Effector CD8-positive, alpha-beta T cell (primary cell): ENCODE data around the gene LDB2.
A peak's percentile ranks its signal among the peaks of the same experiment; 100 is the strongest.
"Not testable (repeated sequence)": the region's sequence is repeated elsewhere in the genome, so short reads cannot be mapped to it uniquely, and the experiment has no call there.

Experiments
- DNase-seq: peaks from one replicate; lab custom pipeline; 2025; lab: John Stamatoyannopoulos, UW
- total RNA-seq, 4 experiments: gene quantifications; one replicate each; lab custom pipeline; 2026; lab: John Stamatoyannopoulos, UW

Gene LDB2
- total RNA-seq: 0 to 0.37 (median 0.31) reads per million in 4 experiments

- DNase-seq: no peak
These were observed at the start of gene LDB2 for GRCh38 chr4:16897991-16898827. TSS of gene LDB2 (minus strand) at chr4:16898645.

DNA sequence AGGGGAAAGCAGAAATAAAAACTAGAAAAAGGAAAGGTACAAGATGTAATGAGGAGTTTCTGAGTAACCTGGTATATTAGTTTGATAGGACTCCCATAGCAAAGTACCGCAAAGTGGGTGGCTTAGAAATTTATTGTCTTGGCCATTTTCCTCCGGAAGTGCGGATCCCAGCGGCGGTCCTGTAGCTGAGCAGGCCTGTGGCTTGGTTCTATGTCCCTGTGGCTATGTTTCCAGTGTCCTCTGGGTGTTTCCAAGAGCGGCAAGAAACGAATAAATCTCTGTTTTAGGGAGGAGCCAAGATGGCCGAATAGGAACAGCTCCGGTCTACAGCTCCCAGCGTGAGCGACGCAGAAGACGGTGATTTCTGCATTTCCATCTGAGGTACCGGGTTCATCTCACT, 44.0 kb upstream of the LDB2 start:
- DNase-seq: no peak

DNA sequence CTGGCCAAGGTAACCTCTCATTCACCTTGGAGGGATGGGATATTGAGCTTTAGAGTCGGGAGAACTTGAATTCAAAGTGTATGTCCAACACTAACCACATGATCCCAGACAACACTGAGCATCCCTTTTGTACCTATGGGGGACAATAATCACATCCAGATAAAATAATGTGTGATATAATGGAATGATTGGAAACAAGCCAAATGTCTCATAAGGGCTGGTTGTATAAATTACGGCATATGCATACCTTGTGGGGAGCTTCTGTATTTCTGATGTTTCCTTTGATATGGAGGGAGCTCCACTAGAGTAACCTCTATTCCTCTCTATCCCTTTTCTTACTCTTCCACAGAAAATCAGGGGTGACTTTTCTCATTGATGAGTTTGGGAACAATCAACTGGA, 40.7 kb upstream of the LDB2 start:
- no peak for DNase-seq

DNA sequence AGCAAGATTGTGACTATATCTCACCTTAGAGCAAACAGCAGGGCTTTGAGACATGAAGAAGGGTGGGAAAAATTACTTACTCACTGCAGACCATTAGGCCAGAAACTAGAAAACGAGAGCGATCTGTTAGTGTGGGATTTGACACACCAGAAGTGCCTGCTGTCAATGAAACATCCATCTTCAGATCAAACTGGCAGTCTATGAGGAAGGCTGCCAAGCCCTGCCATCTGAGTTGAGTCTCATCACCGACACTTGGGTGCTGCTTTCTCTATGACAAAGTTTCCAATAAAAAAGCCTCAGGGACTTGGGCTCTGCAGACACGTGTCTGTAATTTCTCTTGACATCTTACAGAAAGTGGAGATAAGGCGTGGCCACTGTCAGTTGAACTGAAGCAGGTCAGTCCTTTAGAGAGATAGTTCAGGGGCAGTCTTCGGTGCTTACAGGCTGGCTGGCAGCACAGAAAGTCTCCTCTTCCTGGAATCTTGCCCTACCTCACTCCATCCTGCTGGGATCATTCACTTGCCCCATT, 40.1 kb upstream of the LDB2 start:
- DNase-seq: no peak

DNA sequence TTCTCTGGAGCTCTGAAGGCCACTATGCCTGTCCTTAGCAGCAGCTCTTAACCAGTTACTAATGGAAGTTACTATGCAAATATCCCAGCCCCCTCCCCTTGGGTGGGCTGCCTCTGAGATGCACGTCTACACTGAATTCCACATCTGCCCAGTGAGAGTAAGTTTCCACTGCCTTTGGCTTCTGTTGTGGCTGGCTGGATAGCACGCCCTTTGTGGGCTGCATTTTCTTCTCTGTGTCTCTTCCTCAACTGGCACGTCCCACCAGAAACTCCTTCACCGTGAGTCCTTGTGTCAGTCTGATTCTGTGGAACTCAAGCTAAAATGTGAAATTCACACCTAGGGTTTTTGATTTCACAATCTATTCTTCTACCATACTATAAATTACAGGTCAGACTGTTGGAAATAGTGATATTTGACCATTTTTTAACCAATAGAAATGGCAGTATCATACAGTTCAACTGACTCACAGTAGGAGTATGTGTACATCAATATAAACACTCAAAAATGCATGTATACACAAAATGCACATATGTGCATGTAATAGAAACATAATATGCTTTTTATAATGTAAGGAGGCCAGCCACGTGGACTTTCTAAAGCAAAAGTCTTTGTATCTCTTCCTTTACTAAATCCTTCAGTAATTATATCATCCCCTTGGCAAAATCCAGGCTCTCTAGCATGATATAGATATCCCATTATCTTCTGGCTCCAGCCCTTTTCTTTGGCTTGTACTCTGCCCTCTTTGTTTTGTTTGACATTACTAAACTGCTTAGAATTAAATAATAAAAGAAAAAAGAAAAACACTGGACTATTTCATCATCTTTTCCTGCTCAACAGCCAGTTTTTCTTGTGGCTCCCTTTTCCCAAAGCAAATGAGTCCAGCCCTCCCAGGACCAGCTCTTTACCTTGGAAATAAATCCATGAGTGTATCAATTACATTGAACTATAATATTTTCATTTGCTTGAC, 33.2 kb upstream of the LDB2 start:
- no peak for DNase-seq

DNA sequence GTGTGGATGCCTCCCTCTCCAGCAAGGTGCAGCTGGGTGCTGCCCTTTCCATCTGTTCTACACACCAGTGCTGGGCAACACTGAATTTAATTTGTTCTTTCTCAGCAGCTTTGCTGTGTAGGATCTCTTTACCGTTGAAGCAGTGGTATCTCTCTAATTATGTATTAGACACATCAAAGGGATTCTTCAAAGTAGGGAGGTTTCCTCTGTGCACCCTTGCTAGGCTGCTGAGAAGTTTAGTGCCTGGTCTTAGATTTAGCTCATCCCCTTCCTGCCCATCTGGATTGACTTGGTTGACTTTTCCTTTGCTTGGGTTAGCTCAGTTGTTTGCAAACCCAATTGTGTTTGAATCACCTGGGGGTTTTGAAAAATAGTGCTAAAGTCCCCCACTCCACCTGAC, 27.8 kb upstream of the LDB2 start:
- DNase-seq: no peak

DNA sequence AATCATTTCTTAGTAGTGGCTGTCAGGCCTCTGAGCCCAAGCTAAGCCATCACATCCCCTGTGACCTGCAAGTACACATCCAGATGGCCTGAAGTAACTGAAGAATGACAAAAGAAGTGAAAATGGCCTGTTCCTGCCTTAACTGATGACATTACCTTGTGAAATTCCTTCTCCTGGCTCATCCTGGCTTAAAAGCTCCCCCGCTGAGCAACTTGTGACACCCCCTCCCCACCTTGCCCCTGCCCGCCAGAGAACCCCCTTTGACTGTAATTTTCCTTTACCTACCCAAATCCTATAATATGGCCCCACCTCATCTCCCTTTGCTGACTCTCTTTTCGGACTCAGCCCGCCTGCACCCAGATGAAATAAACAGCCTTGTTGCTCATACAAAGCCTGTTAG, 20.3 kb upstream of the LDB2 start:
- not testable (repeated sequence) for DNase-seq

GRCh38 chr4:16916719-16917337, 18.4 kb upstream of the LDB2 start:
- peak; percentile 43 for DNase-seq

- DNase-seq: no peak
These were observed 17.6 kb upstream of the LDB2 start for GRCh38 chr4:16916031-16916430.

- no peak for DNase-seq
These were observed 15.8 kb upstream of the LDB2 start for GRCh38 chr4:16914208-16914607.

DNA sequence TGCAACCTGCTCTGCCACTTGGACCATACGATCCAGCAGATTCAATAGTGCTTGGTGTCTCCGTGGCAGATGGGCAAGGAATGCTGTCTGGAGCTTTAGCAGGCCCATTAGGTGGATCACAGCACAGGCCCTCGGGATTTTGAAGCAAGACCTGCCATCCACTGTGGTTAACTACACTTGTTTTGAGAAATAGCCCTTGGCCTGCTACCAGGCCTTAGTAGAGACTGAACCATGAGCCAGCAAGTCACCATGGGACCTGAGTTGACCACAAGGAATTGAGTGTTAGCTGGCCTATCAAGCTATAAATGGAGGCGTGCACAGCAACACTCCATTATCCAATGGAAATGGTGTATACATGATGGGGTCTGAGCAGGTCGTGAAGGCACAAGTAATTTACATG, 14.5 kb upstream of the LDB2 start:
- DNase-seq: no peak

DNA sequence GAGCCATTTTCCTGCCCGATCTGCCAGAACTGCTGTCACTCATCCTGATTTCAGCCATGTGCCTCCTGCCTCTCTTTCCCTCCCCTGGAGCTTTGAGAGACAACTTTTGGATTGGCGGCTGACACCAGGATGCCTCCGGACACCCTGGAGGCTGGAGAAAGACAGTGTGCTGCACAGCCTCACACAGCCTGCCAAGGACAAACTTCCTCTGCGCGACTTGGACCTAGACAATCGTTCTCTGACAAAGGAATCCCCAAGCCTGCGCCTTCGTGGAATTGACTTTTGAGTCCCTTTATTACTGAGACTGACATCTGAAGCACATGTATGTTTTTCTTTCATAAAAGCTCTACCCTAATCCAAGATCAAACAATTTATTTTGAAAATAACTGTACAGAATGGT, 10.8 kb upstream of the LDB2 start:
- DNase-seq: no peak

DNA sequence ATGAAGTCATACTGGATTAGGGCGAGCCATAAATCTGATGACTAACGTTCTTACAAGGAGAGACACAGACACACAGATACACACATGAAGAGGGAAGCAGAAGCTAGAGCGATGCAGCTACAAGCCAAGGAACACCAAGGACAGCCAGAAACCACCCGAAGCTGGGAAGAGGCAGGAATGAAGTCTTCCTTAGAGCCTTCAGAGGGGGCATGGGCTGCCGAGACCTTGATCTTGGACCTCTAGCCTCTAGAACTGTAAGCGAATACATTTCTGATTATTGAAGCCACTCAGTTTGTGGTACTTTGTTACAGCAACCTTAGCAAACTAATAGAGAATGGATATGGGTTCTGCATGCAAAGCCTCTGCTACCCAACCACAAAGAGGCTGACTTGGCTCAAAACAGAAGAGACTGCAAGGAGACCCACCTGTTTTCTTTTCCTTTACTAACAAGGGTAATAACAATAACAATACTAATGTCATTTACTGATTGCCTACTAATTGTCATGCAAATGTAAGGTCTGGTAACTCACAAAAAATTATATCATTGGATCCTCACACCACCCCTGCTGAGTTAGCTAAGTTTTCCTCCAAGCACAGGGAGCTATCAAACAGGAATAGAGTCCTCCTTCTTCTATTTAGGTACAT, 10.1 kb upstream of the LDB2 start:
- no peak for DNase-seq

- DNase-seq: no peak
These were observed 1.9 kb upstream of the LDB2 start for GRCh38 chr4:16900325-16900724.

- DNase-seq: no peak
These were observed 1.3 kb downstream of the LDB2 start for GRCh38 chr4:16896881-16897750.

DNA sequence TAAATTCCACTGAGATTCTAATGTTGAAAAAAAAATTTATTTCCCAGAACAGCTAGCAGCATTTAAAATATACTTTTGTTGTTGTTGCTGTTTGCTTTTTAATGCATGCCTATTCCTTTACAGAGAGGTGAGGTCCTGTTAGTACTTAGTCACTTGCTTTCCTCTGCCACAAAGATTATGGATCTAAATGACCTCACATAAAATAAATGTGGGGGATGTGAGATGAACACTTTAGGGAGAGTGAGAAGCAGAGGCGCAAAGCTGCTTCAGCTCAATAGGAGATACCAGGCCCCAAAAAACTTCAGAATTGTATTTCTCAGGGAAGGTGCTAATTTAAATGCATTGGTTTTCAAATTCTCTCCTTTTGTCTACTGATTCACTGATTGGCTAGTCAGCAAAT, 4.0 kb downstream of the LDB2 start:
- DNase-seq: no peak

DNA sequence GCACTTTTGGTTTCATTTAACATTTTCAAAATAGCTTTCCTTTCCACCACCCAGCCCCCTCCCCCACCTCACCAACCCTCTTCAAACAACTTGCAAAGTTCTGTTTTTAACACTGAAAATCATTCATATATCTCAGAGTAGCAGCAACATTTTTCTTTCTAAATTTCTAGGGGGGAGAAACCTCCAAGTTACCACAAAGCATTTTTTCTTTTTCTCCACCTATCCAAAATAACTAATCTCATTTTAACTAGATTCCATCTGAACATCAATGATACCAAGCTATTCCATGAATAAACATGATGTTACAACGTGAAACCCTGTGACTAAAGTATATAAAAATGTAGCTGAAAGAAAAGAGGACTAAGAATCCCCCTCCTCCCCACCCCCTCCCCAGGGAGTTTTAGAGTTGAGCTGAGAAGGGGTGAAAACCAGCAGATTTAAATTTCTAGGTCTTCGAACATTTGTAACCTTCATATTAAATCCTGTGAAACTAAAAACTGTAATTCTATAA, 5.2 kb downstream of the LDB2 start:
- no peak for DNase-seq

GRCh38 chr4:16890651-16891050, 7.8 kb downstream of the LDB2 start:
- DNase-seq: no peak

DNA sequence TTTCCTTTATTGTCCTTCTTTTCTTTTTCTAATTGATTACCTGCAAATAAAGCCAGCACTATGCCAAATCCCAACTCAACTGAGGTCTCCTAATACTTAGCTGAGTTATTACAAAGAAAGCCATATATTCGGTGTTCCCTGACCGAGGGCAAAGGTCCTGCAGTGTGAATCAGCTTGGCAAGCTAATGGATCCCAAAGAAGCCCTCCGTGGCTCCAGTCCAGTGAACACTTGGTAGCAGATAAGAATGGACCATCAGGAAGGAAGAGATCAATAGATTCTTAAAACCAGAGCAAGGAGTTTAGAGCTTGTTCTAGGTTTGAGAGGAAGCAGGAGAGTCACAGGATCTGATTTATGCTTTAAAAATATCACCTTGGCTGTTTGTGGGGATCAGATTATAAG, 8.5 kb downstream of the LDB2 start:
- no peak for DNase-seq

DNA sequence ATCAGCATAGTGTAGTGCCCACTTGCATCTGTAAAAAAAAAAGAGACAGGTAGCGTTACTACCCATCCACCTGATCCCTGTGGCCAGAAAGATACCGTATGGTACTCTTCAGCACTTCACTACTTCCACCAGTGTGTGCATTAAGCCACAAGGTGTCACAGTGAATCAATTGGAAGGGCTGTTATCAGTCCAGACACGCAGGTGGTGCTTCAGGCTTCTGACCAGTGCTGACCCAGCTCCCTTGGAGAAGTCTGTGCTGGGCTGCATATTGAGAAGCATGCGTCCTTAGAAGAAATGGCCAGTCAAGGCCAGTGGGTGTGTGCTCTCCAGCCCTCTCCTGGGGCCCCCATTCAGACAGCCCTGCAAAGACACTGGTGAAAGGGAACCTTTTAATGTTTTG, 10.6 kb downstream of the LDB2 start:
- no peak for DNase-seq
